ENCODE results near the gene ACAD10. TPM values are rescaled to one million over a fixed set of nuclear protein-coding genes. Genes with fewer than 3 reads are reported as not detected.

Gene ACAD10
- total and polyA plus RNA-seq, 2 of the 13 experiments (the other 11 are each of a cell fraction or from before 2014, with no cell fraction given) = 15.2 to 16.3 TPM

- no peak; the same call in 1 of the 2 replicates for TF ChIP-seq ZNF451 (CRISPR knock-in tag; IDR thresholded peaks at IDR 0.05)
- no peak for TF ChIP-seq PAF1 (CRISPR knock-in tag; IDR thresholded peaks at IDR 0.05)
- TF ChIP-seq GATA4 (IDR thresholded peaks at IDR 0.05; ENCODE audit: borderline replicate concordance, low read depth) = 0 out of 2 replicates have a peak, but pooled peaks have one; percentile 49
- TF ChIP-seq ZNF556 (CRISPR knock-in tag; IDR thresholded peaks at IDR 0.05; ENCODE audit: borderline replicate concordance) = peak; percentile 17; the same call in 1 of the 2 replicates
- no peak for TF ChIP-seq ZNF3 (CRISPR knock-in tag; IDR thresholded peaks at IDR 0.05)
- TF ChIP-seq SATB2 (CRISPR knock-in tag; IDR thresholded peaks at IDR 0.05) = no peak
- peak; percentile 78; the same call in 1 of the 2 replicates for TF ChIP-seq MAZ (IDR thresholded peaks at IDR 0.05; ENCODE audit: borderline replicate concordance, low read depth, low read length)
- peak; percentile 85; the same call in 1 of the 2 replicates for TF ChIP-seq MAZ (CRISPR knock-in tag; IDR thresholded peaks at IDR 0.05; ENCODE audit: low read depth)
- TF ChIP-seq THAP11 (CRISPR knock-in tag; IDR thresholded peaks at IDR 0.05) = peak; percentile 52; the same call in 1 of the 2 replicates
- TF ChIP-seq ZNF788 (CRISPR knock-in tag; IDR thresholded peaks at IDR 0.05; ENCODE audit: borderline replicate concordance) = no peak
- no peak for TF ChIP-seq ZNF263 (CRISPR knock-in tag; IDR thresholded peaks at IDR 0.05)
- TF ChIP-seq THAP7 (CRISPR knock-in tag; IDR thresholded peaks at IDR 0.05) = peak; percentile 94; the same call in 1 of the 2 replicates
- 0 out of 2 replicates have a peak, but pooled peaks have one; percentile 7 for TF ChIP-seq ZNF350 (CRISPR knock-in tag; IDR thresholded peaks at IDR 0.05; ENCODE audit: borderline replicate concordance, low read depth)
- TF ChIP-seq DMAP1 (CRISPR knock-in tag; IDR thresholded peaks at IDR 0.05) = 0 out of 2 replicates have a peak, but pooled peaks have one; percentile 17
- no peak for TF ChIP-seq ADNP (CRISPR knock-in tag; IDR thresholded peaks at IDR 0.05)
- 0 out of 2 replicates have a peak, but pooled peaks have one; percentile 29 for TF ChIP-seq ZNF737 (CRISPR knock-in tag; IDR thresholded peaks at IDR 0.05; ENCODE audit: borderline replicate concordance)
- TF ChIP-seq POGK (CRISPR knock-in tag; conservative IDR thresholded peaks at IDR 0.05) = peak; percentile 90
- TF ChIP-seq ZBTB38 (CRISPR knock-in tag; IDR thresholded peaks at IDR 0.05) = no peak
- TF ChIP-seq JUN (CRISPR knock-in tag; IDR thresholded peaks at IDR 0.05) = no peak
- no peak; the same call in 1 of the 2 replicates for TF ChIP-seq NCOA2 (CRISPR knock-in tag; IDR thresholded peaks at IDR 0.05)
- no peak for TF ChIP-seq HNF1B (CRISPR knock-in tag; IDR thresholded peaks at IDR 0.05)
- no peak for TF ChIP-seq FOXM1 (CRISPR knock-in tag; IDR thresholded peaks at IDR 0.05)
- TF ChIP-seq KLF13 (CRISPR knock-in tag; IDR thresholded peaks at IDR 0.05) = no peak
- TF ChIP-seq ERF (CRISPR knock-in tag; IDR thresholded peaks at IDR 0.05) = no peak
- TF ChIP-seq SMARCC2 (IDR thresholded peaks at IDR 0.05) = no peak
- TF ChIP-seq ZSCAN9 (CRISPR knock-in tag; IDR thresholded peaks at IDR 0.05; ENCODE audit: borderline replicate concordance) = peak; percentile 20; the same call in 1 of the 2 replicates
- TF ChIP-seq HDAC2 (CRISPR knock-in tag; IDR thresholded peaks at IDR 0.05) = peak; percentile 22
- TF ChIP-seq ZNF75D (CRISPR knock-in tag; IDR thresholded peaks at IDR 0.05; ENCODE audit: borderline replicate concordance) = no peak
These were observed 80.9 kb downstream of the ACAD10 start, which contains the start of gene ALDH2 (continued) for GRCh38 chr12:111766608-111767361.

All from HepG2 (cell line).